HG03103 (cell line): ENCODE measurements around the gene RNU2-63P.
"Not testable (repeated sequence)": the region's sequence is repeated elsewhere in the genome, so short reads cannot be mapped to it uniquely, and the experiment has no call there.

ENCODE experiments used
- ATAC-seq: cut with Tn5 transposase; IDR thresholded peaks from one replicate; pipeline ENCODE4 v1.9.1; 2021; ENCODE audit warnings: low read depth; ENCODE audit not compliant: unreplicated experiment

RNU2-63P gene

DNA sequence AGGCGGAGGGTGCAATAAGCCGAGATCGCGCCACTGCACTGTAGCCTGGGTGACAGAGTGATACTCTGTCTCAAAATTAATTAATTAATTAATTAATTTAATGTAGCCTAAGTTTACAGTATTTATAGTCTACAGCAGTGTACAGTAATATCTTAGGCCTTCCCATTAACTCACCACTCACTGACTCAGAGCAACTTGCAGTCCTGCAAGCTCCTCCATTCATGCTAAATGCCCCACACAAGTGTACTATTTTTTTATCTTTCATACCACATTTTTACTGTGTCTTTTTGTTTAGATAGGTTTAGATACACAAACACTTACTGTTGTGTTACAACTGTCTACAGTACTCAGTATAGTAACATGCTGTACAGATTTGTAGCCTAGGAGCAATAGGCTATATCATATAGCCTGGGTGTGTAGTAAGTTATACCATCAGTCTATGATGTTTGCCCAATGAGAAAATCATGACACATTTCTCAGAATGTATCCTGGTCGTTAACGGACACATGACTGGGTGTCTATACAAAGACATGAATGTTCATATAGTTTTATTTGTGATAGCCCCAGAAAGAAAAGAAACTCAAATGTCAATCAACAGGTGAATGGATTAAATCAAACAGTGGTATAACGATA is 15.8 kb upstream of the RNU2-63P start:
- ATAC-seq = no peak

GRCh38 chr2:88028931-88029330 is 12.6 kb upstream of the RNU2-63P start:
- ATAC-seq = no peak

GRCh38 chr2:88027697-88028389 is 11.5 kb upstream of the RNU2-63P start:
- ATAC-seq = no peak

GRCh38 chr2:88024509-88024908 is 8.2 kb upstream of the RNU2-63P start:
- ATAC-seq = no peak

DNA sequence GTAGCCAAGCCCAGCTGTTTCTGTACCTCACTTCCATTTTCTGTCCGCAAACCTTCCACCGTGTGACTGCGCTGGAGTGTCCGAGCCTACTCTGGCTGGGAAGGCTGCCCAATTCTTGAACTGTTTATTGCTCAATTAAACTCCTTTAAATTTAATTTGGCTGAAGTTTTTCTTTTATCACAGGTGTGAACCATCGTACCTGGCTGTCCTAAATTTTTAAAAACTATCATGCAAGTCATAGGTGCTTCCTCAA is 6.2 kb upstream of the RNU2-63P start:
- no peak for ATAC-seq

DNA sequence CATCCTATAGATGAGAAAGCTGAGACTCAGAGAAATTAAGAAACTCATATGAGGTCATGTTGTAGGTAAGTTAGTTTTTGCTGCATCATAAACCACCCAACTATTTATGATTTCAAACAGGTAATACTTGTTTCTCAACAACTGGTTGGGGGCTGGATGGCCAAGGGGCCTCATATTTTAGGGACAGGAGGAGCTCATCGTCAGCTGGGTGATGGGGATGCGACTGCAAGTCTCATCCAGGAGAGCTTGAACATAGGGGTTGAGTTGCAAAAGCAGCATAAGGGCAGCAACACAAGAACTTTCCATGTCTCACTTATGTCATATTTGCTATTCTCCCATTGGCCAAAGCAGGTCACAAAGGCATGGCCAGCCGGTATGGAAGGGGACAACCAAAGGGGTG is 3.6 kb upstream of the RNU2-63P start:
- no peak for ATAC-seq

DNA sequence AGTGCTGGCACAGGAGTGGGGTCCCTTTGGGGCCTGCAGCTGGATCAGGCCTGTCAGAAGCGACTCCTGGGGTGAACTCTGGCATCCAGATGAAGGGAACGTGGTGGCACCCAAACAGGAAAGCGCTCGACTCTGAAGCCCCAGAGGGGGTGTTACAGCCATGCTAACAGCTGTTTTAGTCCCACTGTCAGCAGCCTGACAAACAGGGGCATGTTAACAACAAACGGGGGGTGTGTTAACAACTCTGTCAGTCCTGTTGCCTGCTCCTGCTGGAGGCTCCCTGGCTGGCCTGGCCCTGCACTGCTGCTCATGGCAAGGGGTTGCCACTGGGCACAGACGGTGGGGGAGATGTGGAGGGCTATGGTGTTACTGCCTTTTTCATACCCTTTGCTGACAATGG is 2.6 kb upstream of the RNU2-63P start:
- no peak for ATAC-seq

DNA sequence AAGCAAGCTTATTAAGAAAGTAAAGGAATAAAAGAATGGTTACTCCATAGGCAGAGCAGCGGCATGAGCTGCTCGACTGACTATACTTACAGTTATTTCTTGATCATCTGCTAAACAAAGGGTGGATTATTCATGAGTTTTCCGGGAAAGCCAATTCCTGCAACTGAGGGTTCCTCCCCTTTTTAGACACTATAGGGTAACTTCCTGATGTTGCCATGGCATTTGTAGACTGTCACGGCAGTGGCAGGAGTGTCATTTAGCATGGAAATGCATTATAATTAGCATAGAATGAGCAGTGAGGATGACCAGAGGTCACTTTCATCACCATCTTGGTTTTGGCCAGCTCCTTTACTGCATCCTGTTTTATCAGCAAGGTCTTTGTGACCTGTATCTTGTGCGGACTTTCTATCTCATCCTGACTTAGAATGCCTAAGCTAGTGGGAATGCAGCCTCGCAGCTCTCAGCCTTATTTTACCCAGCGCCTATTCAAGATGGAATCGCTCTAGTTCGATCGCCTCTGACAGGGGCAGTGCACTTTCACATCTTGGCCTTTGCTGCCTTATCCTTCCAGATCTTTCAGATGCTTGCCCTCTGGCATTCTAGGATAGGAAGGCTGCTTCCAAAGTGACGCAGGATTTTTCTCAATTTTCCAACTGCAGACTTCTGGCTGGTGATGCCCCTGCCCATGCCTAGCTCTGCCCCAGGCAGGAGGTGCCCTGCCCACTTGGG is 1.9 kb upstream of the RNU2-63P start:
- ATAC-seq = not testable (repeated sequence)

GRCh38 chr2:88017780-88018038 is 1.4 kb upstream of the RNU2-63P start:
- ATAC-seq = not testable (repeated sequence)

GRCh38 chr2:88016960-88017779 is 823 bp upstream of the RNU2-63P start:
- peak; percentile 44 for ATAC-seq

DNA sequence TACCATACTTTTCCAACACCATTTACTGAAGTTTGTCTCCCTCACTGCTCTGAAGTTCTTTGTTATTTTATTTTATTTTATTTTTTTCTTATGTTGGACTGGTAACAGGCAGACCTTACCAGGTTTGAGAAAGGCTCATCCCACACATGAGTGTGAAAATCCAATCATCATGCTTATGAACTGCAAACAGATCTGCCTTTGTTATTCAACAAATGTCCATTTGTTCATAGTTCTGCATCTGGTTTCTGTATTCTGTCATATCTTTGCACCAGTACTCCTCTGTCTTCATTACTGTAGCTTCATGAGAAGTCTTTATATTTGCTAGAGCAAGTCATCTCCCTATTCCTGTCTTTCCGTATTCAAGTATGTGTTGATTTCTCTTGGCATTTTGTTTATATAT is 5.3 kb downstream of the RNU2-63P start:
- ATAC-seq = no peak

DNA sequence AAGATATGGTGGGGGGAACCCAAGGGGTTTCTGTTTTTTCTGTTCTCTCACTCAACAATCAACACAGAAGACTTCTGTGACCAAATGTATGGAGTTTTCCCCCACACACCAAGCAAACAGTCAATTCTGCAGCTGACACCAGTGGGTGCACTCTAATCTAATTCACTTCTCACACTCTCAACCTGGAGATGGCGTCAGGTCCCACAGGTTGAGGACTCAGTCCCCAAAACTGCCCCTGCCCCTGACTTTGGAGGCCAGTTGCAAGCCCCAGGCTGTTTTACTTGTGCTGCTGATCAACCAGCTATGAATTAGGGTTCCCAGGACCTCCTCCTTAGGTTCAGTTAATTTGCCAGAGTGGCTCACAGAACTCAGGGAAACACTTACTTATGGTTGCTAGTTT is 6.2 kb downstream of the RNU2-63P start:
- ATAC-seq = no peak

- no peak for ATAC-seq
These were observed 9.4 kb downstream of the RNU2-63P start for GRCh38 chr2:88006912-88007439.

DNA sequence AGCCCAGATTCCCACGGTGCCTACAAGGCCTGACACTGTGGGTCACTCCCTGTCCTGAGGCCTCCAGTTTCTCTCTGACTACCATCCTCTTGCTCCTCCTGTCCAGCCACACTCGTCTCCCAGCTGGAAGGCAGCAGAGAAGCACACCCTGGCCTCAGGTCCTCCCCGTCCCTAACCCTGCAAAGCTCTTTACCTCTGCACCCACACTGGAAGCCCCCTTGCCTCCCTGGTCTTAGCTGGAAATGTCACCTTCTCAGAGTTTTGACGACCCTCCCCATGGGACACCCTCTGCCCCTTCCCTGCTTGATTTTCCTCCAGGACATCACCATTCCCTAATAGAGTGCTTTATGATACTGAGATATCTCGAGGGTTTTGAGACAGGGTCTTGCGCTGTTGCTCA is 10.6 kb downstream of the RNU2-63P start:
- ATAC-seq = no peak

- no peak for ATAC-seq
These were observed 13.1 kb downstream of the RNU2-63P start for GRCh38 chr2:88003074-88003755.

- ATAC-seq = no peak
These were observed 14.0 kb downstream of the RNU2-63P start for GRCh38 chr2:88002359-88002707.

GRCh38 chr2:88000474-88000873 is 15.9 kb downstream of the RNU2-63P start:
- not testable (repeated sequence) for ATAC-seq

DNA sequence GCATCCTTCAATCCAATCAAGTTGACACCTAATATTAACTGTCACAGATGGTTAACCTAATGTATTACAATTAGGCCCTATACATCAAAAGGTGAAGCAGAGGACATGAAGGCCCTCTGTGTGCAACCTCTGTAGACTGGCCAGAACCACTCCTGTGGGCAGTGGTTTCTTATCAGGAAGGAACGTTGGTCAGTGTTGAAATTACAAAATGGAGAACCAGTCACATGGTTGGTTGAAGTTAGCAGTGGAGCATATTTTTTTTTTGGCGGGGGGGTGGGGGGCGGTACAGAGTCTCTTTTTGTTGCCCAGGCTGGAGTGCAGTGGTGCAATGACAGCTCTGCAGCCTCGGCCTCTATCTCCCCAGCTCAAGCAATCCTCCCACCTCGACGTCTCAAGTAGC is 19.8 kb downstream of the RNU2-63P start:
- no peak for ATAC-seq

DNA sequence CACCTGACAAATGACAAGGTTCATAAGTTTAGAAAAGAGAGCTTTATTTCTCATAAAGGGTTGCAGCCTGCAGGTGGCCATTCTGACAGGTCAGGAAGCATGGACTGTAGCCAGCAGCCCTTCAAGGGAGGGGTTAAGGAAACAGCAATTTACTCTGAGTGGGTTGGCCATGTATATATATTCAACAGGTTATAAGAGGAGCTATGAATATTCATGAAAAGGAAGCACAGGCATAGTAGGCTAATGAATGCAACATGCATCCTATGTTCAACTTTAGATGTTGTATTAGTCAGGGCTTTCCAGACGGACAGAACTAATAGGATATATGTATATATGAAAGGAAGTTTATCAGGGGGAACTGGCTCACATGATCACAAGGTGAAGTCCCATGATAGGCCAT is 20.6 kb downstream of the RNU2-63P start:
- ATAC-seq = no peak

GRCh38 chr2:87994304-87994850 is 22.0 kb downstream of the RNU2-63P start:
- ATAC-seq = not testable (repeated sequence)
